ENCODE results near the gene SRSF9.
"Not testable (repeated sequence)": the region's sequence is repeated elsewhere in the genome, so short reads cannot be mapped to it uniquely, and the experiment has no call there.

Gene SRSF9

DNA sequence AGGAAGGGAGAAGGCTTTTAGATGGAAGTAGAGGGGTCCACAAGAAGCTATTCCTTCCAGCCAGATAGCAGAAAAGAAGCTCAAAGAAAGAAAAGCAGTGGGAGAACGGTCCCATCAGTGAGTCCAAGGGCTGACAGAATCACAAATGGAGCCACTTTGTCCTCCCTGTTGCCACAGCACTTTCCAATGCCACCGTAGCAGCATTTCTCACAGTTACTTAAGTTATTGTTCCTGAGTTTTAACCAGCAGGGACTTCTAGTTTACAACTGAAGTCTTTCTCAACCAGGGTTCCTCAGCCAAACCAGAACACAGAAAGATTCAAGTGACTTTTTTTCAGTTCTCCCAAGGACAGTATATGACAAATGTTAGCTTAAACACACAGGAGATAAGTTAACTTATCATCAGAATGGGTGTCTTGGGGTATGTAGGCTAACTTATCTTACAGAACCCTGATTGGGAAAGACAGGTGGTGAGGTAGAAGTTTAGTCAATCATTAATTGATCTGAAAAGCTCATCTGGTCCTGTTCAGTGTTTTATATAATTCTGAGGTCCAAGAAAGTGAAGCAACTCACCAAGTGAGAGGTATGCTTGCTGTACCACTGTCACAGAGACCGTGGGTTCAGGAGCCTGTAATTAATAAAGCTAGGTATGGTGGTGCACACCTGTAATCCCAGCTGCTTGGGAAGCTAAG, 16.3 kb downstream of the SRSF9 start:
- in situ Hi-C loops (cut with HindIII; ENCODE audit: low sequenced_read_pairs): no loop called here

DNA sequence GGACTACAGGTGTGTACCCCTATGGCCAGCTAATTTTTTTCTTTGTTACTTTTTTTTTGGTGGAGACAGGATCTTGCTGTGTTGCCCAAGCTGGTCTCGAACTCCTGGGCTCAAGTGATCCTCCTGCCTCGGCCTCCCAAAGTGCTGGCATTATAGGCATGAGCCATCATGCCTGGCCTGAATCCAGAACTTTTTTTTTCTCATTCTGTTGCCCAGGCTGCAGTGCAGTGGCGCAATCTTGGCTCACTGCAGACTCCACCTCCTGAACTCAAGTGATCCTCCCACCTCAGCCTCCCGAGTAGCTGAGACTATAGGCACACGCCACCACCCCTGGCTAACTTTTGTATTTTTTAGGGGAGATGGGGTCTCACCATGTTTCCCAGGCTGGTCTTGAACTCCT, 17.0 kb downstream of the SRSF9 start:
- in situ Hi-C loops (cut with HindIII; ENCODE audit: low sequenced_read_pairs): not testable (repeated sequence)

DNA sequence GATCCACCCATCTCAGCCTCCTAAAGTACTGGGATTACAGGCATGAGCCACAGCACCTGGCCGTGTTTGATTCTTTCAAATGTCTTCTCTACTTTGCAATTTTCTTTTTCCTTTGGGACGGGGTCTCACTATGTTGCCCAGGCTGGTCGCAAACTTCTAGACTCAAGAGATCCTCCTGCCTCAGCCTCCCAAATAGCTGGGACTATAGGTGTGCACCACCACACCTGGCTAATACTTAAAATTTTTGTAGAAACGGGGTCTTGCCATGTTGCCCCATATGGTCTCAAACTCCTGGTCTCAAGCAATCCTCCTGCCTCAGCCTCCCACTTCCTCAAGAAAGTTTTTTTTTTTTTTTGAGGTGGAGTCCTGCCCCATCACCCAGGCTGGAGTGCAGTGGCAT, 21.6 kb downstream of the SRSF9 start:
- in situ Hi-C loops (cut with HindIII; ENCODE audit: low sequenced_read_pairs): no loop called here

DNA sequence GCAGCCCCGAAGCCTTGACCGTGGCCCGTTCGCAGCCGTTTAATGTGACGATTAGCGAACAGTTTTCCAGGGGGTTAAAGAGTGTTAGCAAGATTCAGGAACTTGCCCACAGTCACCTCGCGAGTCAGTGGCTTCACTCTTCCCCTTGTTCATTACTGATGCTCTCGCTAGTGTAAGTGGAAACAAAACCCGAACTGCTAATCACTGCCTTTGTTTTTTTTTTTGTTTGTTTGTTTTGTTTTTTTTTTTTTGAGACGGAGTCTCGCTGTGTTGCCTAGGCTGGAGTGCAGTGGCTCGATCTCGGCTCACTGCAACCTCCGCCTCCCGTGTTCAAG, 22.7 kb downstream of the SRSF9 start:
- in situ Hi-C loops (cut with HindIII; ENCODE audit: low sequenced_read_pairs): not testable (repeated sequence)

DNA sequence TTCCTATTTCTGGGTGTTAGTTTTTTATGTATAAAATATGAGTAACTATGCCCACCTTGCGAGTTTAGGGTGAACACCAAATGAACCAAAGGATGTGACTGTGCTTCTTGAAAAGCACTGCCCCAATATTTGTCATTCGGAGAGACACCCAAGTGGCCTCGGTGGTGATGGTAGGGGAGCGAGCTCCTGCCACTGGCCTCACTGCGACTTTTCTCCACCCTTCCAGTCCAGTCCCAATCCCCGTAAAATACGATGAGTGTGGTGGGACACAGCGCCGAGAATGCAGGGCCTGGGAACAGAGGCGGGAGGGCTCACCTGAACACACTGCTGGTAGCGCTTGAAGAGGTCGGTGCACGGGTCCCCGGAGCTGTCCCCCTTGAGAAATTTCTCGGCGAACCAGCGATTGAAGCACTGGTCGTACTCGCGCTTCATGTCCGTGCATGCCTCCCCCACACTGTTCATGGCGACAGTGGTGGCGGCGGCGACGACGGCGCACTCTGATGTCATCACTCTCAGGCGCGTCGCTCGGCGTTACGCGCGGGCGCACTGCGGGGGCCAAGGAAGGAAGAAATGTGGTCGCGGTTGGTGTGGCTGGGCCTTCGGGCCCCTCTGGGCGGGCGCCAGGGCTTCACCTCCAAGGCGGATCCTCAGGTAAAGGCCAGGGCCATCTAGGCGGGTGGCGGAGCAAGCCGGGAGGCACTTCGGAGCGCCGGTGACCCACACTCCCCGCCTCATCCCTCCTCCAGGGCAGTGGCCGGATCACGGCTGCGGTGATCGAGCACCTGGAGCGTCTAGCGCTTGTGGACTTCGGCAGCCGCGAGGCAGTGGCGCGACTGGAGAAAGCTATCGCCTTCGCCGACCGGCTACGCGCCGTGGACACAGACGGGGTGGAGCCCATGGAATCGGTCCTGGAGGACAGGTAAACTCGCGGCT, 23.4 kb downstream of the SRSF9 start, which contains the start of the genes GATC and TRIAP1:
GATC (plus strand) TSS at position 534 of the 933 bp plus-strand sequence; CDS start at position 571, 37 bp downstream.
TRIAP1 (minus strand) TSS at position 474 of the 933 bp plus-strand sequence; CDS start at position 462, 12 bp downstream.
- in situ Hi-C loops (cut with HindIII; ENCODE audit: low sequenced_read_pairs): no loop called here

DNA sequence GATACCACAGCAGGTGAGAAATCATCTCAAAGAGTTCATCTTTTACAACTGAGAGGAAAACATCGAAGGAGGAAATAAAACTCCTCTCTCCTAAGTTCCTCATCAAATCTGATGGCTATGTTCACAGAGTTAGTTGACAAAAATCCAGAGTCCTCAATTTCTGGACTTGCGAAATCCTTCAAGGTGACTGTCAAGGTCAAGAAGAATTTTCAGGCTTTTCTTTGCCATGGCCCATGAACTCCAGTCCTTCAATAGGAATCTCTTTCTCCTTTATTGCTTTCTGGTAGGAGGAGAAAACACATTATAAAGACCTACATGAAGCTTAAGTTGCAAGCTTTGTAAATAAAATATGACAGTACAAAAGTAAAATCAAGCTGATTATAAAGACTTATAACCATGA, 24.9 kb downstream of the SRSF9 start:
- in situ Hi-C loops (cut with HindIII; ENCODE audit: low sequenced_read_pairs): no loop called here

DNA sequence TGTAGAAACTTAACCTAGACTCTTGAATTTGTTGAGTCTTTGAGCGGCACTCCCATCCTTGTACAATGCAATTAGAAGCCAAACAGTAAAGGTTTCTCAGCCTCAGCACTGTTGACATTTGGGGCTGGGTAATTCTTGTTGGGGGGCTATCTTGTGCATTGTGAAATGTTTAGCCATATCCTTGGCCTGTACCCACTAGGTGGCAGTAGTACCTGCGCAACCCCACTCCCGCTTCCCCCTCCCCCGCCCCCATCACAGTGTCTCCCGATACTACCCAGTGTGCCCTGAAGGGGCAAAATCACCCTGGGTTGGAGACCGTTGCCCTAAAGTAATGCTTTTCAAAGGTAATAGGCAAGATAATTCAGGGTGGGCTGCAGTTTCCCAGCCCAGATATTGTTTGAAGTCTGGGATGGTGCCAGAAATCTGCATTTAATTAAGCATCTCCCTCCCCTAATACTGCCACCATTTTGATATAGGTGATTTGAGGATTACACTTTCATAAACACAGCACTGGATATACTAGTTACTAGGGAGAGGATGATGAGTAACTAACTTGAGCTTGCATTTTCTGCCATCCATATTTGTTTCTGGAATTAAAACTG, 29.8 kb downstream of the SRSF9 start:
- in situ Hi-C loops (cut with HindIII; ENCODE audit: low sequenced_read_pairs): no loop called here

DNA sequence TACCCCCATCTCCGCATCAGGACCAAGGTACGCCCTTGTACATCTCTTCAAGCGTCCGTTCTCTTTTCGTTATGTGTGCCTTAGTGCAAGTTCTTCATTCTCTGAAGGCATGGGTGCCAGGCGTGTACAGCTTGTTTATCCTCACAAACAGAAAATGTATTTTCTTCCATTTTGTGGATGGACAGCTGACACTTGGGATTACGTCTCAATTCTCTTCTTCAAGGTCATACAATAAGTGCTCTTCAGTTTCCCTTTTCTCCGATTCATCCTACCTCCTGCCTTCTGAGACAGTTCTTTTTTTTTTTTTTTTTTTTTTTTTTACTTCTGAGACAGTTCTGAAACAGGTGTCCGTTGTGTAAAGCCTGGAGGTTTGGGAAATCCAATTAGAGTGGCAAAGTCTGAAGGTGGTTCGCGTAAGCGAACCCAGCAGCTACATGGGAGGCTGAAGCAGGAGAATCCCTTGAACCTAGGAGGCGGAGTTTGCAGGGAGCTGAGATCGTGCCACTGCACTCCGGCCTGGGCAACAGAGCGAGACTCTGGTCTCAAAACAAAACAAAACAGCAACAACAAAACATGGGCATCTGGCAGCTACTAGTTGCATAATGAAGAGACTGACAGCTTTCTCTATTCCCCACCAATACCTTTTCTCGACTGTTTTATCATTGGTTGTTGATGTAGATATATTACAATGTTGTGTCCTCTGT, 30.9 kb downstream of the SRSF9 start:
- in situ Hi-C loops (cut with HindIII; ENCODE audit: low sequenced_read_pairs): no loop called here

DNA sequence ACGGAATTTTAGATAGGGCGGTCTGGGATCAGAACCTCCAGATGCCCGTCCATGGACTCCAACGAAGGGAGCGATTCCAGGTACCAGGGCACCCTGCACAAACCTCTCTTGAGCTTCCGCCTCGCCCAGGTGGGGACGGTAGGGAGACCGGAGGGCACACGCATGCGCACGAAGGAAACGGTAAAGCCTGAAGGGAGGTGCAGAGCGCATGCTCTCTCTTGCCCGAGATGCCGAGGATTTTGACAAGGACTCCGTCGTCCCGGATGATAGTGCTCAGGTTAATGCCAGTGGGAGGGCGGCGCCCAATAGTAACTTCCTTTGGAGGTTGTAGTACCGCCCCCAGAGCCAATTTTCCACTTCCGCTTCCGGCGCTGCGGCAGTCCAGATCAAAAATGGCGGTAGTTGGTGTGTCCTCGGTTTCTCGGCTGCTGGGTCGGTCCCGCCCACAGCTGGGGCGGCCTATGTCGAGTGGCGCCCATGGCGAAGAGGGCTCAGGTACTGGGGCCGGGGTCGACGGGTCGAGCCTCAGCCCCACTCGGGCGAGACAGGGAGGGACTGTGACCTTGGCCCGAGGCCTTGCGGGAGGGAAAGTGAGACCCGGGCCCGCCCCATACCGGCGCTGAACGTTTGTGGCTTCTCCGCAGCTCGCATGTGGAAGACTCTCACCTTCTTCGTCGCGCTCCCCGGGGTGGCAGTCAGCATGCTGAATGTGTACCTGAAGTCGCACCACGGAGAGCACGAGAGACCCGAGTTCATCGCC, 31.6 kb downstream of the SRSF9 start, which contains the start of gene COX6A1:
COX6A1 (plus strand) TSS at position 379 of the 760 bp plus-strand sequence; CDS start at position 393, 14 bp downstream.
- in situ Hi-C loops (cut with HindIII; ENCODE audit: low sequenced_read_pairs): no loop called here

DNA sequence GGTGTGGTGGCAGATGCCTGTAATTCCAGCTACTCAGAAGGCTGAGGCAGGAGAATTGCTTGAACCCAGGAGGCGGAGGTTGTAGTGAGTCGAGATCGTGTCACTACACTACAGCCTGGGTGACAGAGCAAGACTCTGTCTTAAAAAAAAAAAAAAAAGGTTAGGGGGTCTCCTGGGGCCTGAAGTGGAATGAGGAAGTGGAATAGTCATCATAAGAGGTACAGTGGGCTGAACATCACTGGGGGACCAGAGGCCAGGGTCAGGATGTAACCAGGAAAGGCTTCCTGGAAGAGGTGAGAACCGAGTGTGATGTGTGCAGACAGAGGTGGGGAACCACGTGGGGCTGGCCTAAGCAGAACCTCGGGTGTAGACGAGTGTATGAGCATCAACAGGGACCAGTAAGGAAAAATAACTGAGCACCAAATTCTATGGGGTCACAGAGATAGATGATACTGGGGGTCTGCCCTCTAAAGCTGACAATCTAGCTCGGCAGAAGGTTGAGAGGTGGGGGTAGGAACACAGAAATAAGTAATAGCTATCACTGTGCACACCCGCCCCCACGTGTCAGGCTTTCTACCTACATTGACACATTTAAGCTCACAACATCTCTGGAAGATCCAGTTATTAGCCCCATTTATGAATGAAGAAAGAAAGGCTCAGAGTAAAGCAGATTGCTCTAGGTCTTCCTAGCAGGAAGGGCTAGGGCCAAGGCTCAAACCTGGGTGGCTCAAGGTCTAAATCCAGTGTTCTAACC, 36.6 kb downstream of the SRSF9 start:
- in situ Hi-C loops (cut with HindIII; ENCODE audit: low sequenced_read_pairs): no loop called here

DNA sequence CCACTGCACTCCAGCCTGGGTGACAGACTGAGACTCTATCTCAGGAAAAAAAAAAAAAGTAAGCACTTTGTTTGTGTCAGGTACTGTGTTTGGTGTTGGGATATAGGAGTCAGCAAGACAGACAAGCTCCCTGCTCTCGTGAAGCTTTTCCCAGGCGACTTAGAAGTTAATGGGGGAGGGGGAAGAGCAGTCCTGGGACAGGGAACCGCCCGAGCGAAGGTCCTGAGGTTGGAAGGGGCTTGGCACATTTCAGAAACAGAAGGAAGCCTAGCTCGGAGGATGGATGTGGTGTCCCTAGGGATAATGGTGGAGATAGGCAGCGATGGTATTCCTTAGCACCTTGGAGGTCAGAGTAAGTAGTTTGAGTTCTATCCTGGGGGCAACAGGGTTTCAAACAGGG, 40.2 kb downstream of the SRSF9 start:
- in situ Hi-C loops (cut with HindIII; ENCODE audit: low sequenced_read_pairs): no loop called here

DNA sequence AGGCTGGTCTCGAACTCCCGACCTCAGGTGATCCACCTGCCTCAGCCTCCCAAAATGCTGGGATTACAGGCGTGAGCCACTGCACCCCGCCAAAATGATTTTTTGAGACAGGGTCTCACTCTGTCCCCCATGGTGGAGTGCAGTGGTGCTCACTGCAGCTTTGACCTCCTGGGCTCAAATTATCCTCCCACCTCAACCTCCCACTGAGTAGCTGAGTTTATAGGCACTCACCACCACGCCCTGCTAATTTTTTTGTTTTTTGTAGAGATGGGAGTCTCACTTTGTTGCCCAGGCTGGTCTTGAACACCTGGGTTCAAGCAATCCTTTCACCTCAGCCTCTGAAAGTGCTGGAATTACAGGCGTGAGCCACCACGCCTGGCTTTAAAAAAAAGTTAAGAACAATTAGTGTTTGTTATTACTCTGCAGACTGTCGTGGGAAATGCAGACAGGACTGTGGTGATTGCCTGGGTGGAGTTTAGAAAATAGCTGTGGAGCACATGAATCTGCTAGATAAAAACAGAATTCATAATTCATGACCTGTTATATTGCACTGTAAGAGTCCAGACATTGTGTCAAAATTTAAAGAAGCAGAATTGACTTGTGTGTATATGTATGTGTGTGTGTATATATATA, 40.8 kb downstream of the SRSF9 start:
- in situ Hi-C loops (cut with HindIII; ENCODE audit: low sequenced_read_pairs): no loop called here

DNA sequence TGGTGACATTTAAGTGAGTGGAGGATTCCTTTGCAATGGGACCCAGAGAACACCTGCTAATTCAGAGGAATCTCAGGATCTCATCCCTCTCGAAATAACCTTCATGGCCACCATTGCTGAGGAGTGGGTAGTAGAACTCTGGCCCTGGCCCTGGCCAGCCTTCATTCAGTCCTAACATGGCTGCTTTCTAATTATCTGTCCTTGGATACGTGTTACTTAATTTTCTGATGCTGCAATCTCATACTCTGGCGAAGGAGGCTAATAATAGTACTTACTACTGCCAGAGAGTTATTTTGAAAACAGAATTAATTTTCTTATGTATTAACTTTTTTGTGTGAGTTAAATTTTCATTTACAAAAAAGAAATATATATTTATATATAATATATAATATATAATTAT, 43.8 kb downstream of the SRSF9 start:
- in situ Hi-C loops (cut with HindIII; ENCODE audit: low sequenced_read_pairs): no loop called here

DNA sequence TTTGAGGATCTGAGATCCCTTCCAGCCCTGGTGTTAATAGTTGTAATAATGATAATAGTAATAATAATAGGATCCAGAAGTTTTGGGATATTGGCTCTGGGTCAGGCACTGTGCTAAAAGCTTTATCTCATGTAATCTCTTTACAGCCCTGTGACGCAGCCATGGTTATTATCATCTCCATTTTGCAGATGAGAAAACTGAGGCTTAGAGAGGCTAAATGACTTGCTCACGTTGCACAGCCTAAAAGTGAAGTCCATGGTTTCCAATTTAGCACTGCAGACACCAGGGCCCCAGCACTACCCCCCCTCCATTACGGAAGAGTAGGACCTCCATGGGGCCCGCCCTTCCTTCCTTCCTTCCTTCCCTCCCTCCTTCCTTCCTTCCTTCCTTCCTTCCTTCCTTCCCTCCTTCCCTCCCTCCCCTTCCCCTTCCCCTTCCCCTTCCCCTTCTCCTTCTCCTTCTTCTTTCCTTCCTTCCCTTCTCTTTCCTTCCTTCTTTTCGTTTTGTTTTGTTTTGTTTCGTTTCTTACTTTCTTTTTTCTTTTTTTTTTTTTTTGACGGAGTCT, 46.6 kb downstream of the SRSF9 start:
- in situ Hi-C loops (cut with HindIII; ENCODE audit: low sequenced_read_pairs): no loop called here

DNA sequence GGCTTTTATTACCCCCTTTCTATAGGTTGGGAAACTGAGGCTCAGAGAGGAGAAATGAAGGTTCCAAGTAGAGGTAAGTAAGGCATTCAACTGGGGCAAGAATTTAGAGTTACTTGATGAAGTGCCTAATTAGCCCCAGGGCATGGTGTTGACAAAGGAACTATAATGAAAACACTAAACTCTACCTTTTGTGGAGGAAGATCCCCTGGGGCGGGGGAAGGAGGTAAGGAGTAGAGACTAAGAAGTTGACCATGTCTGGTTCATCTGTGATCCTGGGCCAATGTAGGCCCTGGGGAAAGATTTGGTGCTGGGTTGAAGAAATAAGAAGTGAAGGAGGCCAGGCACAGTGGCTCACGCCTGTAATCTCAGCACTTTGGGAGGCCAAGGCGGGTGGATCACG, 47.8 kb downstream of the SRSF9 start:
- in situ Hi-C loops (cut with HindIII; ENCODE audit: low sequenced_read_pairs): no loop called here

DNA sequence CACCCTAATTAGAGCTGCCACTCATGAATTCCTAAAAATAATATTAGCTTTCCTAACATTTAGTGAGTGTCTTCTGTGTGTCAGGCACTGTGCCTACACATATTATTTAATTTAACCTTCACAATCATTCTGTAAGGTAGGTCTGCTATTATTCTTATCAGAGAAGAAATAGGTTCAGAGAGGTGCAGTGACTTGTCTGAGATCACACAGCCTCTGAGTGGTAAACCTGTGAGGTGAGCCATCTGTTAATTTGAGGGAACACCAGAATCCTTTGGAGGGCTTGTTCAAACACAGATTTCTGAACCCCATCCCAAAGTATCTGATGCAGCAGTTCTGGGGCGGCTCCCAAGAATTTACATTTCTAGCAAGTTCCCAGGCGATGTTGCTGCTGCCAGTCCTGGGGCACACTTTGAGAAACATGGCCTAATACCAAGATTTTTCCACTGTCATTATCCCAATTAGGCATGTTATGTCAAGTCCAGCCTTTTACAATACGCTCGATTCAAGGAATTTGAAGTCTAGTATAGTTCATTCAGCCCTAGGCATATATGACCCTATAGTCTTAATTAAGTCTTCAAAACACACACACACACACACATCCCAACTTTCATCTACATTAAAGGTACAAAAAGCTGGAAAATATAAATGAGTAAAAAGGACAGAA, 51.5 kb downstream of the SRSF9 start:
- in situ Hi-C loops (cut with HindIII; ENCODE audit: low sequenced_read_pairs): no loop called here

DNA sequence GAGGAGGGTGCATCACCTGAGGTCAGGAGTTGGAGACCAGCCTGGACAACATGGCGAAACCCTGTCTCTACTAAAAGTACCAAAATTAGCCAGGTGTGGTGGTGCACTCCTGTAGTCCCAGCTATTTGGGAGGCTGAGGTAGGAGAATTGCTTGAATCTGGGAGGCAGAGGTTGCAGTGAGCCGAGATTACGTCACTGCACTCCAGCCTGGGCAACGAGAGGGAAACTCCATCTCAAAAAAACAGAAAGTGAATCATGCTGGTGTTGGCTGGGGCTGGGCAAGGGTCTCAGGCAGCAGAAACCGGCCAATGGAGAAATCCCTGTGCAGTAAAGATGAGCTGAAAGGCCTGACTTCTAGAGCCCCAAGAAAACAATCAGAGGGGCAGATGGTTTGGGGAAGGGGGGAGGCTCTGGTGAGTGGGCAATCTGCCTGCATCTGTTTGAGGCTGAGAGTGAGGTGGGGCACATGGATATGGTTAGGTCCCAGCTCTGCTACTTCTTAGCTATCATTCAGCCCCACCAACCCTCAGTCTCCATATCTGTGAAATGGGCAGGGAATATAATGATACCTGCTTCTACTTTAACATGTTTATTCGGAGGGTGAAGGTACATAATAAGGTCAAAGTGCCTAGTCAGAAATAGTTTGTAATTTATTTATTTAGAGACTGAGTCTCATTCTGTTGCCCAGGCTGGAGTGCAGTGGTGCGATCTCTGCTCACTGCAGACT, 52.9 kb downstream of the SRSF9 start:
- in situ Hi-C loops (cut with HindIII; ENCODE audit: low sequenced_read_pairs): no loop called here
